Mesenchymal stem cell (in vitro differentiated cells and primary cell): ENCODE measurements around the gene AQP12A.
"Not testable (repeated sequence)": the region's sequence is repeated elsewhere in the genome, so short reads cannot be mapped to it uniquely, and the experiment has no call there.

Source experiments
- DNase-seq: peaks from one replicate; pipeline ENCODE4 v3.0.0-alpha.2; 2013
- H2AFZ ChIP-seq: one replicate; pipeline ENCODE4 v1.6.1; 2013; ENCODE audit warnings: low read depth, mild to moderate bottlenecking, control low read depth, inconsistent platforms, low read length, moderate library complexity
- H2AK5ac ChIP-seq: 2 replicates; pipeline ENCODE4 v1.6.1; 2013; ENCODE audit warnings: low read length, moderate library complexity, mild to moderate bottlenecking, inconsistent platforms; ENCODE audit not compliant: severe bottlenecking
- H2BK120ac ChIP-seq: one replicate; pipeline ENCODE4 v1.6.1; 2013; ENCODE audit warnings: low read depth, mild to moderate bottlenecking, inconsistent platforms, low read length, moderate library complexity
- H2BK12ac ChIP-seq, 2 experiments: one replicate each; pipeline ENCODE4 v1.6.1; 2013; ENCODE audit warnings: inconsistent platforms in 2 of 2, low read length in 2 of 2, mild to moderate bottlenecking in 2 of 2, moderate library complexity in 2 of 2, control low read depth in 1 of 2
- H2BK15ac ChIP-seq: one replicate; pipeline ENCODE4 v1.6.1; 2013; ENCODE audit warnings: mild to moderate bottlenecking, low read depth, inconsistent platforms; ENCODE audit not compliant: poor library complexity, severe bottlenecking
- H2BK5ac ChIP-seq: 2 replicates; pipeline ENCODE4 v1.6.1; 2013; ENCODE audit warnings: low read depth, mild to moderate bottlenecking, low read length, control low read depth, inconsistent platforms; ENCODE audit not compliant: poor library complexity, severe bottlenecking
- H3K14ac ChIP-seq, 2 experiments: one replicate each; pipeline ENCODE4 v1.6.1; 2013; ENCODE audit warnings: inconsistent platforms in 2 of 2, low read length in 2 of 2, control low read depth in 1 of 2, mild to moderate bottlenecking in 1 of 2, moderate library complexity in 1 of 2
- H3K18ac ChIP-seq, 2 experiments: one replicate each; pipeline ENCODE4 v1.6.1; 2013; ENCODE audit warnings: inconsistent platforms in 2 of 2, low read length in 2 of 2, control low read depth in 1 of 2, low read depth in 1 of 2, mild to moderate bottlenecking in 1 of 2
- H3K23ac ChIP-seq, 2 experiments: one replicate each; pipeline ENCODE4 v1.6.1; 2013; ENCODE audit warnings: inconsistent platforms in 2 of 2, low read length in 2 of 2, mild to moderate bottlenecking in 2 of 2, moderate library complexity in 2 of 2, control low read depth in 1 of 2
- H3K27ac ChIP-seq: 2 replicates; pipeline ENCODE4 v1.5.1; 2013; ENCODE audit warnings: mild to moderate bottlenecking, moderate library complexity, low read length, control low read depth, inconsistent platforms; ENCODE audit not compliant: poor library complexity, severe bottlenecking
- H3K27me3 ChIP-seq, 2 experiments: 2 replicates each; pipeline versions ENCODE4 v1.6.1 to v1.7.0; 2013; ENCODE audit warnings: low read length in 2 of 2, mild to moderate bottlenecking in 2 of 2, moderate library complexity in 2 of 2, control low read depth in 1 of 2, inconsistent platforms in 1 of 2; ENCODE audit not compliant: control insufficient read depth in 1 of 2, insufficient read depth in 1 of 2
- H3K36me3 ChIP-seq, 2 experiments: 2 replicates each; pipeline versions ENCODE4 v1.6.1 to v1.7.0; 2013; ENCODE audit warnings: low read length in 2 of 2, control low read depth in 1 of 2, inconsistent platforms in 1 of 2, low read depth in 1 of 2, mild to moderate bottlenecking in 1 of 2; ENCODE audit not compliant: insufficient read depth in 2 of 2, control insufficient read depth in 1 of 2
- H3K4ac ChIP-seq, 2 experiments: one replicate each; pipeline ENCODE4 v1.6.1; 2013; ENCODE audit warnings: inconsistent platforms in 2 of 2, low read length in 2 of 2, mild to moderate bottlenecking in 2 of 2, moderate library complexity in 2 of 2, control low read depth in 1 of 2, low read depth in 1 of 2
- H3K4me1 ChIP-seq: 2 replicates; pipeline ENCODE4 v1.6.1; 2013; ENCODE audit warnings: low read depth, low read length, control low read depth; ENCODE audit not compliant: control insufficient read depth, insufficient read depth
- H3K4me2 ChIP-seq: 2 replicates; pipeline ENCODE4 v1.6.1; 2013; ENCODE audit warnings: low read length, mild to moderate bottlenecking, inconsistent platforms; ENCODE audit not compliant: poor library complexity, severe bottlenecking
- H3K4me3 ChIP-seq, 2 experiments: 2 replicates each; pipeline versions ENCODE4 v1.5.1 to v1.7.0; 2013; ENCODE audit warnings: low read length in 2 of 2, mild to moderate bottlenecking in 2 of 2, control low read depth in 1 of 2, low read depth in 1 of 2; ENCODE audit not compliant: insufficient read depth in 1 of 2
- H3K79me1 ChIP-seq: replicated peaks from 2 replicates; pipeline ENCODE4 v1.6.1; 2013; ENCODE audit warnings: mild to moderate bottlenecking, control low read depth, low read length, inconsistent platforms; ENCODE audit not compliant: poor library complexity, severe bottlenecking
- H3K9ac ChIP-seq: 2 replicates; pipeline ENCODE4 v1.7.0; 2013; ENCODE audit warnings: mild to moderate bottlenecking, low read length, moderate library complexity
- H3K9me3 ChIP-seq: 2 replicates; pipeline ENCODE4 v1.7.0; 2013; ENCODE audit warnings: mild to moderate bottlenecking, low read length; ENCODE audit not compliant: control insufficient read depth
- H4K8ac ChIP-seq: one replicate; pipeline ENCODE4 v1.6.1; 2013; ENCODE audit warnings: inconsistent platforms, mild to moderate bottlenecking, low read length, moderate library complexity
- H4K91ac ChIP-seq: one replicate; pipeline ENCODE4 v1.6.1; 2013; ENCODE audit warnings: mild to moderate bottlenecking, low read length, inconsistent platforms
- WGBS: methylation state at CpG from one replicate; pipeline ENCODE4 v1.1.7; 2013; ENCODE audit warnings: mixed read lengths; 5-methylcytosine and 5-hydroxymethylcytosine counted together

Gene AQP12A

GRCh38 chr2:240683329-240683979, 8.2 kb upstream of the AQP12A start:
- not testable (repeated sequence) for H3K9me3 ChIP-seq, H3K18ac ChIP-seq, H3K23ac ChIP-seq, H2AFZ ChIP-seq, H3K27ac ChIP-seq, H2BK5ac ChIP-seq, H4K8ac ChIP-seq, DNase-seq, H3K4me3 ChIP-seq, H2BK15ac ChIP-seq, H2BK120ac ChIP-seq, H3K9ac ChIP-seq, H3K36me3 ChIP-seq, H2BK12ac ChIP-seq, H4K91ac ChIP-seq, H3K4me1 ChIP-seq, H3K79me1 ChIP-seq, H3K14ac ChIP-seq, H3K4ac ChIP-seq, H3K4me2 ChIP-seq, H2AK5ac ChIP-seq
- H3K27me3 ChIP-seq = peaks cover 4 to 36% of the 10 kb centered on the region in 2 experiments
- no CpG with 5 or more reads among the region's 15 CpGs for WGBS

GRCh38 chr2:240683980-240684728, 7.5 kb upstream of the AQP12A start:
- not testable (repeated sequence) for H3K23ac ChIP-seq, H2BK12ac ChIP-seq, H2BK120ac ChIP-seq, H4K8ac ChIP-seq, H2BK5ac ChIP-seq, H2BK15ac ChIP-seq, H3K14ac ChIP-seq, H3K4me2 ChIP-seq, H2AFZ ChIP-seq, H3K79me1 ChIP-seq, H3K9me3 ChIP-seq, H3K4me3 ChIP-seq, H2AK5ac ChIP-seq, H4K91ac ChIP-seq, H3K27ac ChIP-seq, H3K9ac ChIP-seq, H3K4me1 ChIP-seq, H3K4ac ChIP-seq, H3K18ac ChIP-seq, H3K36me3 ChIP-seq, DNase-seq
- H3K27me3 ChIP-seq = peaks cover 4 to 37% of the 10 kb centered on the region in 2 experiments
- 82% methylated on average over 11 of the region's 15 CpGs for WGBS

GRCh38 chr2:240685771-240686371, 5.8 kb upstream of the AQP12A start:
- no peak overlapping the region for H3K23ac ChIP-seq
- H2BK5ac ChIP-seq = no peak overlapping the region
- no peak for DNase-seq
- H3K27me3 ChIP-seq = peaks cover 4 to 37% of the 10 kb centered on the region in 2 experiments
- H3K18ac ChIP-seq = no peak overlapping the region
- H4K91ac ChIP-seq = no peak overlapping the region
- H3K27ac ChIP-seq = no peak overlapping the region
- H3K4me3 ChIP-seq = no peak overlapping the region
- H2AFZ ChIP-seq = no peak overlapping the region
- 84% methylated on average over 10 of the region's 10 CpGs for WGBS
- no peak overlapping the region for H3K14ac ChIP-seq
- no peaks in the 10 kb centered on the region for H3K9me3 ChIP-seq
- H2BK12ac ChIP-seq = no peak overlapping the region
- H3K4ac ChIP-seq = no peak overlapping the region
- no peak overlapping the region for H2AK5ac ChIP-seq
- H2BK15ac ChIP-seq = no peak overlapping the region
- no peak overlapping the region for H2BK120ac ChIP-seq
- H3K4me1 ChIP-seq = no peaks in the 10 kb centered on the region
- H4K8ac ChIP-seq = no peak overlapping the region
- no peak overlapping the region for H3K9ac ChIP-seq
- no peaks in the 10 kb centered on the region for H3K36me3 ChIP-seq
- H3K79me1 ChIP-seq = no peaks in the 10 kb centered on the region
- H3K4me2 ChIP-seq = no peak overlapping the region

GRCh38 chr2:240686460-240686859, 5.2 kb upstream of the AQP12A start:
- Histone ChIP-seq H3K9ac (no peak overlapping the region), H3K4me3 (no peak overlapping the region), H3K4me2 (no peak overlapping the region), H2BK12ac (no peak overlapping the region), H3K4me1 (no peaks in the 10 kb centered on the region), H3K79me1 (no peaks in the 10 kb centered on the region), H3K18ac (no peak overlapping the region), H3K23ac (no peak overlapping the region), H2BK5ac (no peak overlapping the region), H4K91ac (no peak overlapping the region), H2BK15ac (no peak overlapping the region), H3K14ac (no peak overlapping the region), H3K9me3 (no peaks in the 10 kb centered on the region), H3K27me3 (peaks cover 4 to 37% of the 10 kb centered on the region in 2 experiments), H3K27ac (no peak overlapping the region), H2AFZ (no peak overlapping the region), H4K8ac (no peak overlapping the region), H3K36me3 (no peaks in the 10 kb centered on the region), H2AK5ac (no peak overlapping the region), H2BK120ac (no peak overlapping the region), H3K4ac (no peak overlapping the region)
- 60% methylated on average over 5 of the region's 6 CpGs for WGBS
- no peak for DNase-seq
